22Rv1 (cell line): ENCODE data around the gene KCNQ1OT1.

Experiments
- H3K27ac ChIP-seq: fragments of 450-650 bp; 2 replicates; pipeline ENCODE4 v1.5.1; 2017
- ZFX ChIP-seq: fragments of 450-650 bp; IDR thresholded peaks from 2 replicates; pipeline ENCODE4 v1.6.1; 2017; ENCODE audit warnings: antibody characterized with exemption, borderline replicate concordance
- TF ChIP-seq, protein P1 (sequence below): fragments of 450-650 bp; IDR thresholded peaks from 2 replicates; pipeline ENCODE4 v1.5.1; 2017; ENCODE audit warnings: mild to moderate bottlenecking

The KCNQ1OT1 gene

DNA sequence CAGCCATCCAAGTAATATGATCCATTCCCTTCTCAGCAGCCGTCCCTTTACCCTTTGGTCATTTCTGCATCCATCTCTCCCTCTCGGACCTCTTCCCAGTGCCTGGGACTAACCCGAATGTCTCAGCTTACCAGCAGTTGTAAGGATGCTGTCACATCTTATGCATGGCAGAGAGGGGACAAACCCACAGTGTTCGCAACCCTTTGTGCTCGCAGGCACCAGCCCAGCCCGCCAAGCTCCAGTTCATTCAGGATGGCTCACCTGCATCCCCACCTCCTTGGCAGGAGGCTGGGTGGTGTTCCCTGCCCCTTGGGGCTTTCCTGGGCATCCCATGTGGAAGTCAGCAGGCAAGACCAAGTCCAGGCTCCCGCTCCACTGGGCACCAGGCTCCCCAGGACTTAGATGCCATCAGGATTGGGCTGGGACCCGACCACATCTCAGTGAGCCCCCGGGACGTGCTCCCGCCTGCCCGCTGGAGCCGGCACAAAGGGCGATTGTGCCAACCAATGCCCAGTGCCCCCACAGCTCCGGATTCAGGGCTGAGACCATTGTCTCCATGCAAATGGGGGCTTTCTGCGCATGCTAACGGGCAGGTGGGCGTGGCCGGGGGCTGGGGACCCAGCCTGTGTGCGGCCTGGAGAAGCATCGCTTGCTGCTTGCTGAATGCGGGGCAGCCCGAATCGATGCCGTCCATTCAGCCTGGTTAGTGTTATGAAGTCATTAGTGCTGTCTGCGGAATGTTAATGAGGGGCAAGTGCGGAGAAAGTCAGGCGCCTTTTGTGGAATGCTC, 108.6 kb downstream of the KCNQ1OT1 start:
- no peak overlapping the region for H3K27ac ChIP-seq
- TF ChIP-seq, protein P1, sequence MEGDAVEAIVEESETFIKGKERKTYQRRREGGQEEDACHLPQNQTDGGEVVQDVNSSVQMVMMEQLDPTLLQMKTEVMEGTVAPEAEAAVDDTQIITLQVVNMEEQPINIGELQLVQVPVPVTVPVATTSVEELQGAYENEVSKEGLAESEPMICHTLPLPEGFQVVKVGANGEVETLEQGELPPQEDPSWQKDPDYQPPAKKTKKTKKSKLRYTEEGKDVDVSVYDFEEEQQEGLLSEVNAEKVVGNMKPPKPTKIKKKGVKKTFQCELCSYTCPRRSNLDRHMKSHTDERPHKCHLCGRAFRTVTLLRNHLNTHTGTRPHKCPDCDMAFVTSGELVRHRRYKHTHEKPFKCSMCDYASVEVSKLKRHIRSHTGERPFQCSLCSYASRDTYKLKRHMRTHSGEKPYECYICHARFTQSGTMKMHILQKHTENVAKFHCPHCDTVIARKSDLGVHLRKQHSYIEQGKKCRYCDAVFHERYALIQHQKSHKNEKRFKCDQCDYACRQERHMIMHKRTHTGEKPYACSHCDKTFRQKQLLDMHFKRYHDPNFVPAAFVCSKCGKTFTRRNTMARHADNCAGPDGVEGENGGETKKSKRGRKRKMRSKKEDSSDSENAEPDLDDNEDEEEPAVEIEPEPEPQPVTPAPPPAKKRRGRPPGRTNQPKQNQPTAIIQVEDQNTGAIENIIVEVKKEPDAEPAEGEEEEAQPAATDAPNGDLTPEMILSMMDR: no peak
- no peak for TF ChIP-seq ZFX

DNA sequence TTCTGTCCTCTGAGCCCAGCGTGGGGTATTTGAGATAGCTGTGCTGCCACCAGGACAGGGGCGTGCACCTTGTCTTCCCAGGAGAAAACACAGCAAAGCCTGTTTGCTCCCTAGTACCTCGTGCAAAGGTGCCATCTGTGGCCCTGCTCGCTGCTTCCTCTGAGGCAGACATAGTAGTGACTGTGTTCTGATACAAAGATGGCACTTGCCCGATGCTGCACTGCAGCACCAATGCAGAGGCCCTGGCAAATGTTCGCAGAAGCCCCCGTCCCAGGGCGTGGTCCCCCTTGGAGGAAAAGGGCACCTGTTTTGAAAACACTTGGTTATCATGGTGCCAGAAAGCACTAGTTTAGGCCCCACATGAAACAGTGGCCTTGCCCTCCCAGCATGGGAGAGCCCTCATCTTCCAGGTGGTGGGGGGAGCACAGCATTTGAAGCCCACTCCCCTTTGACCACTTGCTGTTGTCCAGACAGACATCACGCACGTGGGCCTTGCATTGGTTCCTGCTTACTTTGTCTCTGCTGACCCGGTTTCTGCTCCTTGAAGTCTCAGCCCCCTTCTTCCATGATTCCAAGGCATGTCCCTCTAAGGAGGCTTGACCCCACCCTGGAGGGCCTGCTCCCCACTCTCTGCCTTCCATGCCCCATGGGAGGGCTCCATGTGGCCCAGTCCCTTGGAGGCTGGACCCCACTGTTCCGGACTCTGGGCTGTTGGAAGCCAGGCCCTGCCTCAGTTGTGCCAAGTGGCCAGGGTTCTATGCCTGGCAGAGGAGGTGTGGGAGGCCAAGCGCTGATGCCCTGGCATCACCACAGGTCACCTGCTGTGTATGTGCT, 109.4 kb downstream of the KCNQ1OT1 start:
- H3K27ac ChIP-seq: no peak overlapping the region
- no peak for TF ChIP-seq ZFX
- TF ChIP-seq, protein P1: no peak

DNA sequence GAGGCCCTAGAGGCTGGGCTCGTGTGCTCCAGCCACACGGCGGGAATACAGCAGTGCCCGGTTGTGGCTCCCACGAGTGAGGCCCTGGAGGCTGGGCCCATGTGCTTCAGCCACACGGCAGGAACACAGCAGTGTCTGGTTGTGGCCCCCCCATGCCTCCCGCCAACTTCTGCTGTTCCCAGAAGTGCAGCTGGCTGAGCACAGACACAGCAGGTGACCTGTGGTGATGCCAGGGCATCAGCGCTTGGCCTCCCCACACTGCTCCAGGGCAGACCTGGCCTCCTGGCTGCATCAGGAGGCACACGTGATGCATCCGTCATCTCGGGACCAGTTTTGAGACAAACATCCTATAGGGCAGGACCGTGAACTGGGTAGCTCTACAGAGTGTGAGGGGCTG, 110.3 kb downstream of the KCNQ1OT1 start:
- TF ChIP-seq ZFX: no peak
- TF ChIP-seq, protein P1: no peak
- H3K27ac ChIP-seq: no peak overlapping the region

DNA sequence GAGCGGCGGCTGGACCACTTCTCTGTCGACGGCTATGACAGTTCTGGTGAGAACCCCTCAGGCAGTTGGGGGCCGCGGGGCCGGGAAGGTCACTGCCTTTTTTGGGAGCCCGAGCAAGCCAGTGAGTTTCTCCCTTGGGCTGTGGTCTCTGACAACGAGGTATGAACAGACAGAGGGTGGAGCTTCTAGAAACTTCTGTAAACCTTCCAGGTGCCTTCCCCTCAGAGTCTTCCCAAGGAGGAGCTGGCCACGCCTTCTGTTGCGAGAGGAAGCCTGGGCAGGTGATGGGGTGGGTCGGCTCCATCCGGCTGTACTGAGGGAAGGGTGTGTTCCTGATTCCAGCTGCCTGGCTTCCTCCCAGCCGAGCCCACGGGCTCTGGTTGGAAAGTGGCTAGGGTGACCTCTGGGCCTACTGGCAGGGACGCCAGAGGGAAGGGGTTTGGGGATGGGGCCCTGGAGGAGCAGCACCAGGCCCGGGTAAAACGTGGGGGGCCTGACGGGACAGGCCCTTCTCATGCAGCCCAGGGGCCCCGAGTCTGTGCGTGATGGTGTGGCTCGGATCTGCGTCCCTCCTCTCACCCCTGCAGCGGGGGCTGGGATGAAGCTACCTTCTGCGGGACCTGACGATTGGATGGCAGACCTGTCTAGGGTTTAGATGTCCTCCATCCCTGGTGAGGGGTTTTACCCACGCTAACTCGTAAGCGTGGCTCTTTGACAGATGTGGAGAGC, 110.8 kb downstream of the KCNQ1OT1 start:
- H3K27ac ChIP-seq: no peak overlapping the region
- no peak for TF ChIP-seq ZFX
- TF ChIP-seq, protein P1: no peak

DNA sequence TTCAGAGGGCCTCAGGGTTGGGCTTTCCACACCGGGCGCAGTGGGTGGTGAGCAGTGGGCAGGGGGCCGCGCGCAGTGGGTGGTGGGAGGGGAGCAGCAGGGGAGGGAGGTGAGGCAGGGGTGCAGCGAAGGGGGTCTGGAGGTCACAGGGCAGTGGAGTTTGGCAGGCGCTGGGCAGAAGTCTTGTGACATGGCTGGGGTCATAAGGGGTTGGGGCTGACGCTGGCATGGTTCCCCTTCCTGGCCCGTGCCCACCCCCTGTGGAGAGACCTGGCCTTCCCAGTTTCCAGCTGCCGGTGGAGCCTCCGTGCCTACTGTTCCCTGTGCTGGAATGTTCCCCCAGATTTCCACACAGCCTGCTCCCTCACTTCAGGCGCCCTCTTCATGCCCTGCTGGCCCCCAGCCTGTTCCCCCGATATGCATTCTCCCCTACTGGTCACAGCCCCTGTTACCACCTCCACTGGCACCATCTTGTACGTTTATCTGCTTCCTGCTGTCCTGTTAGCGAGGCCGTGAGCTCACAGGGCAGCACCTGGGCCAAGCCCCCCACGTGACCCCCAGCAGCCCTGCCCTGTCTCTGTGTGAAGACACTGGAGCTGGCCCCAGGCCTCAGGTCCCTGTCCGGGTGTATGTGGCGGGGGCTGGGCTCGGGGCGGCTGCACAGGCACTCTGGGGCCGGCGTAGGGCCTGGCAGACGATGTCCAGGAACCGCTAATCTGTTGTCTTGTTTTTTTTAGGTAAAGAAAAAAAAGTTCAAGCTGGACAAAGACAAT, 111.6 kb downstream of the KCNQ1OT1 start:
- no peak for TF ChIP-seq ZFX
- TF ChIP-seq, protein P1: no peak
- H3K27ac ChIP-seq: no peak overlapping the region

DNA sequence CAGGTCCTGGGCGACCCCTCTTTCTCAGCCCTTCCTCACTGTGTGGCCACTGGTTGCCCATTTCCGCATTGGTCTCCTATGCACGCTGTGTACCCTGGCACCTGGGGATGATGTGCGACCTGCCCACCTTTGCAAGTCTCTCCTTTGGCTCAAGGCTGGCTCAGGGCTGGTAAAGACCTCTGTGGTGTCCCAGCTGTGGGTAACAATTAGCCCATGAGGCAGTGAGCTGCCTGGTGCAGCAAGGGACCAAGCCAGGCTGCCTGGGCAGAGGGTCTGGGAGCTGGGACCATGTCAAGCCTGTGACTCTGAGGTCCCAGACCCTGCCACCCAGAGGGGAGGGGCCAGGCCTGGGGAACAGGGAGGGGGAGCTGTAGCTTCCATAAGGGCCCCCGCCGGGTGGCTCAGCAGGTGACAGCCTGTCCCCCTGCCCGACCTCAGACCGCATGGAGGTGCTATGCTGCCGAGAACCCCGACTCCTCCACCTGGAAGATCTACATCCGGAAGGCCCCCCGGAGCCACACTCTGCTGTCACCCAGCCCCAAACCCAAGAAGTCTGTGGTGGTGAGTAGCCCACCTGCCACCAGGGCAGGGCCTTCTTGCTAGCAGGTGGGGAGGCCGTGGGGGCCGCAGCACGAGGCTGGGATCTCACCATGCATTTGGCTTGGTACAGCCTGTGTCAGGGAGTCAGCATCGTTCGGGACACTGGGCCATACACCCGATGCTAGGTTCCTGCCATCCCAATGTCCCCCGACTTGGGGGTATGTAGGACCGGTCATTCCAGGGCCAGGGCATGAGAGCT, 112.5 kb downstream of the KCNQ1OT1 start:
- H3K27ac ChIP-seq: no peak overlapping the region
- no peak for TF ChIP-seq ZFX
- TF ChIP-seq, protein P1: no peak
